Neural cell (in vitro differentiated cells): ENCODE data around the gene OTOP3. TPM values are rescaled to one million over a fixed set of nuclear protein-coding genes. Genes with fewer than 3 reads are reported as not detected.

Experiments
- H2AFZ ChIP-seq: fragments of 200-600, 300-800 bp; sonication (generic), shearing (Covaris generic); 2 replicates; pipeline ENCODE4 v1.6.0; 2014; ENCODE audit warnings: low read depth, mild to moderate bottlenecking, antibody characterized with exemption, low read length, moderate library complexity
- H3F3A ChIP-seq: fragments of 200-600 bp; shearing (Covaris generic); 2 replicates; pipeline ENCODE4 v1.6.1; 2016; ENCODE audit warnings: mild to moderate bottlenecking, moderate library complexity, mixed read lengths, antibody characterized with exemption, low read length; ENCODE audit not compliant: insufficient read depth, poor library complexity, severe bottlenecking
- H3K27ac ChIP-seq: fragments of 200-600, 300-800 bp; sonication (generic), shearing (Covaris generic); 2 replicates; pipeline ENCODE4 v1.5.1; 2014; ENCODE audit warnings: mild to moderate bottlenecking, low read length, moderate library complexity
- H3K27me3 ChIP-seq: fragments of 300-800, 200-600 bp; sonication (generic), shearing (Covaris generic); 2 replicates; pipeline ENCODE4 v1.6.0; 2014; ENCODE audit warnings: mild to moderate bottlenecking, low read depth, low read length, moderate library complexity; ENCODE audit not compliant: insufficient read depth
- H3K36me3 ChIP-seq: fragments of 300-800, 200-600 bp; sonication (generic), shearing (Covaris generic); 2 replicates; pipeline ENCODE4 v1.5.1; 2014; ENCODE audit warnings: mild to moderate bottlenecking, antibody characterized with exemption, low read length, moderate library complexity; ENCODE audit not compliant: insufficient read depth
- H3K4me2 ChIP-seq: fragments of 300-800, 200-600 bp; sonication (generic), shearing (Covaris generic); 2 replicates; pipeline ENCODE4 v1.6.0; 2014; ENCODE audit warnings: mild to moderate bottlenecking, low read length
- H3K4me3 ChIP-seq: fragments of 300-800, 200-600 bp; sonication (generic), shearing (Covaris generic); 2 replicates; pipeline ENCODE4 v1.5.1; 2014; ENCODE audit warnings: mild to moderate bottlenecking, low read length, moderate library complexity
- H3K79me2 ChIP-seq: fragments of 200-600 bp; shearing (Covaris generic); replicated peaks from 2 replicates; pipeline ENCODE4 v1.6.0; 2014; ENCODE audit warnings: mild to moderate bottlenecking, low read length, moderate library complexity; ENCODE audit not compliant: insufficient read depth
- H3K9ac ChIP-seq: fragments of 300-800, 200-600 bp; sonication (generic), shearing (Covaris generic); 2 replicates; pipeline ENCODE4 v1.6.1; 2016; ENCODE audit warnings: mild to moderate bottlenecking, low read length, mixed read lengths
- H3K9me2 ChIP-seq: fragments of 200-600 bp; shearing (Covaris generic); 2 replicates; pipeline ENCODE4 v1.6.1; 2016; ENCODE audit warnings: mild to moderate bottlenecking, low read length, mixed read lengths; ENCODE audit not compliant: insufficient read depth
- H3K9me3 ChIP-seq: fragments of 200-600, 300-800 bp; sonication (generic), shearing (Covaris generic); 2 replicates; pipeline ENCODE4 v1.6.1; 2016; ENCODE audit warnings: mild to moderate bottlenecking, mixed run types, low read length, moderate library complexity, mixed read lengths
- H4K20me1 ChIP-seq: fragments of 200-600 bp; shearing (Covaris generic); 2 replicates; pipeline ENCODE4 v1.6.1; 2016; ENCODE audit warnings: mild to moderate bottlenecking, mixed run types; ENCODE audit not compliant: insufficient read depth
- EP300 ChIP-seq: fragments of 450-650 bp; conservative IDR thresholded peaks from 2 replicates; pipeline ENCODE4 v1.6.1; 2014; ENCODE audit warnings: antibody characterized with exemption, mild to moderate bottlenecking, moderate library complexity; ENCODE audit not compliant: poor library complexity, severe bottlenecking
- EZH2 ChIP-seq: fragments of 200-600, 300-800 bp; shearing (Covaris generic), sonication (generic); IDR thresholded peaks from 2 replicates; pipeline ENCODE4 v1.6.1; 2014; ENCODE audit warnings: antibody characterized with exemption, low read length, borderline replicate concordance, mild to moderate bottlenecking; ENCODE audit not compliant: insufficient read depth, poor library complexity, severe bottlenecking
- MXI1 ChIP-seq: fragments of 450-650 bp; conservative IDR thresholded peaks from 2 replicates; pipeline ENCODE4 v1.6.1; 2014; ENCODE audit warnings: antibody characterized with exemption, mild to moderate bottlenecking; ENCODE audit not compliant: poor library complexity, severe bottlenecking
- POLR2AphosphoS5 ChIP-seq: IDR thresholded peaks from 2 replicates; pipeline ENCODE4 v1.6.1; 2012
- RAD21 ChIP-seq: fragments of 450-650 bp; conservative IDR thresholded peaks from 2 replicates; pipeline ENCODE4 v1.6.1; 2014; ENCODE audit warnings: antibody characterized with exemption, mild to moderate bottlenecking, moderate library complexity
- REST ChIP-seq: IDR thresholded peaks from 2 replicates; pipeline ENCODE4 v1.6.1; 2012; ENCODE audit warnings: borderline replicate concordance
- SMC3 ChIP-seq: fragments of 450-650 bp; conservative IDR thresholded peaks from 2 replicates; pipeline ENCODE4 v1.6.1; 2014; ENCODE audit warnings: antibody characterized with exemption, mild to moderate bottlenecking, moderate library complexity; ENCODE audit not compliant: poor library complexity
- TAF1 ChIP-seq: IDR thresholded peaks from 2 replicates; pipeline ENCODE4 v1.6.1; 2012; ENCODE audit warnings: low read depth
- polyA plus RNA-seq: library from polyadenylated mRNA; depleted of rRNA; stranded (reverse); fragments of >200 nt; gene quantifications from 2 replicates; pipeline ENCODE4 v1.2.3, GENCODE V29; 2014
- TF ChIP-seq, protein P1 (sequence below): fragments of 450-650 bp; IDR thresholded peaks from 2 replicates; pipeline ENCODE4 v1.5.1; 2014; ENCODE audit warnings: antibody characterized with exemption, mild to moderate bottlenecking, moderate library complexity; ENCODE audit not compliant: poor library complexity, severe bottlenecking

OTOP3 gene
- polyA plus RNA-seq, 1 donor from 2014 or later = not detected

GRCh38 chr17:74890554-74890953 lies 45.1 kb upstream of the OTOP3 start:
- no peak overlapping the region for H3K9ac ChIP-seq
- H3K36me3 ChIP-seq = no peaks in the 10 kb centered on the region
- no peaks in the 10 kb centered on the region for H3K9me3 ChIP-seq
- TF ChIP-seq EP300 = no peak
- no peak for TF ChIP-seq RAD21
- no peak for TF ChIP-seq REST
- TF ChIP-seq TAF1 = no peak
- H3F3A ChIP-seq = no peaks in the 10 kb centered on the region
- peaks cover 44% of the 10 kb centered on the region for H3K27me3 ChIP-seq
- no peaks in the 10 kb centered on the region for H4K20me1 ChIP-seq
- H3K9me2 ChIP-seq = no peaks in the 10 kb centered on the region
- H3K27ac ChIP-seq = no peak overlapping the region
- no peaks in the 10 kb centered on the region for H3K79me2 ChIP-seq
- no peak overlapping the region for H3K4me2 ChIP-seq
- no peak overlapping the region for H2AFZ ChIP-seq
- H3K4me3 ChIP-seq = no peak overlapping the region

DNA sequence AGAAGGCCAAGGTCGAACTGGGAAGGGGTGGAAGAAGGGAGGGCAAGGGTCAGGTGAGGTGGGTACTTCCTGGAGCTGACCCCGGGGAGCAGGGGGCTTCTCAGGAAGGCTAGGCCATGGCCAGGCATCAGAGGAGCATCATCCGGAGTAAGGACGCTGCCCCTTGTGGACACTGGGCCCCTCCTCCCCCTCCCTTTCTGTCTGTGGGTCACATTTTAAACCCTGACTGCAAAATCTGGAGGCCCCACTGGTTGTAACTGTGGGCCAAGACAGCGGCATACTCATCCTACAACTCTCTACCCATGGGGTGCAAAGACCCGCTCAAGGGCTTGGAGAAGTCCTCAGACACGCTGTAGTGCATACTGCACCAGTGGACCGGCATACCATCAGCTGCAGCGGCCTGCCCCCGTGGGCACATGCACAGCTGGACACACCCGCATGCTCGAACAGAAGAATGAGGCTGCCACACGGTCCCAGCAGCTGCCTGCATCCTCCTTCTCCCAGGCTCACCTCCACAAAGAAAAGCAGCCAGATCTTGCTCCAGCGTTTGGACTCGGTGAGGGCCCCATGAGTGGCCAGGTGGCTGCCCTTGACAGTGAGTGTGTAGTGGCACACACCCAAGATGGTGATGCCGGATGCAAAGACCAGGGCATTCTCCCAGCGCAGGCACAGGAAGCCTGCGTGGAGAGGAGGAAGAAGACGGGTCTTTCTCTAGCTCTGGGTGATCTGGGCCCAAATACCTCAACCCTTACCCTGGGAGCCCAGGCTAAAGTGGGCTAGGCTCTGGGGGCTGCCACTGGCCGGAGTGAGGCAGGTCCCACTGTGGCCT lies 43.5 kb upstream of the OTOP3 start:
- Histone ChIP-seq H3K79me2 (no peaks in the 10 kb centered on the region), H3K9ac (no peak overlapping the region), H4K20me1 (no peaks in the 10 kb centered on the region), H3K36me3 (no peaks in the 10 kb centered on the region), H3F3A (no peaks in the 10 kb centered on the region), H3K27me3 (peaks cover 56% of the 10 kb centered on the region), H3K9me2 (no peaks in the 10 kb centered on the region), H3K4me3 (no peak overlapping the region), H3K27ac (no peak overlapping the region), H2AFZ (no peak overlapping the region), H3K4me2 (no peak overlapping the region), H3K9me3 (no peaks in the 10 kb centered on the region)
- TF ChIP-seq TAF1 (no peak), MXI1 (no peak), REST (no peak), SMC3 (no peak), RAD21 (no peak), EP300 (no peak), POLR2AphosphoS5 (no peak), EZH2 (no peak)
- TF ChIP-seq, protein P1, sequence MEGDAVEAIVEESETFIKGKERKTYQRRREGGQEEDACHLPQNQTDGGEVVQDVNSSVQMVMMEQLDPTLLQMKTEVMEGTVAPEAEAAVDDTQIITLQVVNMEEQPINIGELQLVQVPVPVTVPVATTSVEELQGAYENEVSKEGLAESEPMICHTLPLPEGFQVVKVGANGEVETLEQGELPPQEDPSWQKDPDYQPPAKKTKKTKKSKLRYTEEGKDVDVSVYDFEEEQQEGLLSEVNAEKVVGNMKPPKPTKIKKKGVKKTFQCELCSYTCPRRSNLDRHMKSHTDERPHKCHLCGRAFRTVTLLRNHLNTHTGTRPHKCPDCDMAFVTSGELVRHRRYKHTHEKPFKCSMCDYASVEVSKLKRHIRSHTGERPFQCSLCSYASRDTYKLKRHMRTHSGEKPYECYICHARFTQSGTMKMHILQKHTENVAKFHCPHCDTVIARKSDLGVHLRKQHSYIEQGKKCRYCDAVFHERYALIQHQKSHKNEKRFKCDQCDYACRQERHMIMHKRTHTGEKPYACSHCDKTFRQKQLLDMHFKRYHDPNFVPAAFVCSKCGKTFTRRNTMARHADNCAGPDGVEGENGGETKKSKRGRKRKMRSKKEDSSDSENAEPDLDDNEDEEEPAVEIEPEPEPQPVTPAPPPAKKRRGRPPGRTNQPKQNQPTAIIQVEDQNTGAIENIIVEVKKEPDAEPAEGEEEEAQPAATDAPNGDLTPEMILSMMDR = no peak
